Omental fat pad (tissue), 4 donors: ENCODE data around the gene EARS2. TPM values are rescaled to one million over a fixed set of nuclear protein-coding genes. Genes with fewer than 3 reads are reported as not detected.

Source experiments
- ATAC-seq: fragments of 150-250 bp; one replicate; pipeline ENCODE4 v1.9.1; 2016; ENCODE audit warnings: mild to moderate bottlenecking, moderate library complexity; ENCODE audit not compliant: low FRiP score
- DNase-seq: peaks from one replicate; pipeline ENCODE4 v3.0.0-alpha.2; 2019; ENCODE audit warnings: low spot score
- CTCF ChIP-seq, 3 donors: fragments of 450-650 bp; IDR thresholded peaks; one replicate each; pipeline ENCODE4 v1.5.1; 2016 to 2017; ENCODE audit warnings: antibody characterized with exemption in 3 of 3, mild to moderate bottlenecking in 3 of 3, moderate library complexity in 2 of 3
- total RNA-seq, 4 donors: library from RNA; depleted of rRNA; stranded (reverse); fragments of >200 nt; gene quantifications; one replicate each; pipeline ENCODE4 v1.1.0, GENCODE V29; 2016

The EARS2 gene
- total RNA-seq, 4 donors from 2014 or later: 18.1 to 24.3 (median 21.4) TPM

GRCh38 chr16:23495671-23496070 lies 61.5 kb downstream of the EARS2 start:
- no peak for TF ChIP-seq CTCF (IDR thresholded peaks at IDR 0.05)
- DNase-seq (no peak), ATAC-seq (no peak)

- ATAC-seq (no peak), DNase-seq (no peak)
- TF ChIP-seq CTCF (IDR thresholded peaks at IDR 0.05): no peak
These were observed 63.0 kb downstream of the EARS2 start for GRCh38 chr16:23494188-23494587.

GRCh38 chr16:23491490-23492391 lies 65.4 kb downstream of the EARS2 start:
- ATAC-seq (no peak), DNase-seq (no peak)
- no peak for TF ChIP-seq CTCF (IDR thresholded peaks at IDR 0.05)

- TF ChIP-seq CTCF (IDR thresholded peaks at IDR 0.05): no peak
- ATAC-seq: no peak
These were observed 70.7 kb downstream of the EARS2 start for GRCh38 chr16:23486480-23486879.

GRCh38 chr16:23485841-23486240 lies 71.3 kb downstream of the EARS2 start:
- TF ChIP-seq CTCF (IDR thresholded peaks at IDR 0.05): no peak
- ATAC-seq (no peak), DNase-seq (no peak)

More at GRCh38 chr16:23486480-23486879, 70.7 kb downstream of the EARS2 start:
- no peak for DNase-seq

- ATAC-seq: no peak
- no peak for TF ChIP-seq CTCF (IDR thresholded peaks at IDR 0.05)
- no peak for DNase-seq
These were observed 71.9 kb downstream of the EARS2 start for GRCh38 chr16:23485257-23485614.
